Choroid plexus epithelial cell (primary cell): ENCODE data around the gene HOXA10.

ENCODE experiments used
- DNase-seq: peaks from one replicate; pipeline ENCODE4 v3.0.0-alpha.2; 2010; ENCODE audit warnings: low read depth
- H3K4me3 ChIP-seq: 2 replicates; pipeline ENCODE4 v1.5.1; 2011; ENCODE audit warnings: low read depth, mild to moderate bottlenecking, control low read depth, low read length, moderate library complexity
- CTCF ChIP-seq: conservative IDR thresholded peaks from 2 replicates; pipeline ENCODE4 v1.5.1; 2011; ENCODE audit warnings: low read depth, mild to moderate bottlenecking, control low read depth, inconsistent platforms, low read length, moderate library complexity

HOXA10 gene

GRCh38 chr7:27214239-27214950 is 40.3 kb upstream of the HOXA10 start:
- no peak overlapping the region for H3K4me3 ChIP-seq
- no peak for TF ChIP-seq CTCF
- no peak for DNase-seq

- no peak for TF ChIP-seq CTCF
- DNase-seq: no peak
- no peak overlapping the region for H3K4me3 ChIP-seq
Observed at GRCh38 chr7:27213433-27214238, 39.5 kb upstream of the HOXA10 start.

- no peak overlapping the region for H3K4me3 ChIP-seq
- no peak for DNase-seq
- no peak for TF ChIP-seq CTCF
Observed at GRCh38 chr7:27212497-27213432, 38.6 kb upstream of the HOXA10 start.

GRCh38 chr7:27211764-27212204 is 37.7 kb upstream of the HOXA10 start:
- H3K4me3 ChIP-seq: no peak overlapping the region
- no peak for DNase-seq
- TF ChIP-seq CTCF: no peak

GRCh38 chr7:27211084-27211446 is 36.9 kb upstream of the HOXA10 start:
- DNase-seq: no peak
- no peak overlapping the region for H3K4me3 ChIP-seq
- TF ChIP-seq CTCF: no peak

GRCh38 chr7:27210441-27211083 is 36.4 kb upstream of the HOXA10 start:
- peak; percentile 61 for DNase-seq
- H3K4me3 ChIP-seq: peak overlapping the region; percentile 44
- TF ChIP-seq CTCF: peak; percentile 85
